ENCODE measurements around the gene CASR.

CASR gene

DNA sequence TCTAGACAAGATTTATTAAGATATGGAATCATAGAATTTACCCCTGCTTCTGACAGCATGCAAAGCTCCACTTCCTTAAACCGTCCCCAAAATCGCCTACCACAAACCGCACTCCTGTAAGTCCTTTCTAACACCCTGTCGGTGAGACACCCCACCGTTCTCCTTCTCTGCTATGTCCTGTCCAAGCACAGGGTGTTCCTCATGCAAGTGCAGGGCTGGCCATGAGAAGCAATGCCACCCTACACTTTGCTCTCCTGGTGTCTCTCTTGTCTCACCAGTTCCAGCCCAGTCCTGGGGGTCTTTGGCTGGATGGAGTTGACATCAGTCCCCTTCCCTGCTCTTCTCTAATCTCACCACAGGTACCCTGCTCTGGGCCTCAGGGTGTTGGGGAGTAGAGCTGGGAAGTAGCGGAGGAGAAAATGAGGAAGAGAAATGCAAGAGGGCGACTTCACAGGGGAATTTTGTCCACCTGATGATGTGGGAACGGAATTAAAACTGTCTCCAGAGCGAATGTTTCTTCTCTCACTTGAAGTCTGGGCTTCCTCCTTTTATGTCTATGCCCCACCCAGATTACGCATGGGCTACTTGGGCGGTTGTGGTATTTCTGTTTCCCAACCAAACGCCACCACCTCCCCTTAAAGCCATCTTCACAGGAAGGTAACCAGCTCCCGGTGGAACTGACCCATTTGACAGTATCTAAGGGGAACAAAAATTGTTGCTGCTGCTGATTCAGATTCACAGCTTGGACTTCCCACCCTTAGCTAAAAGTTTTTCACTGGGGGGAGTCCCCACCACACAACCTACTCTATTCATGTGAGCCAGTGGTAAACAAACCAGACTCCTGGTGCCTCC lies 49.9 kb downstream of the CASR start:
- Histone ChIP-seq H3K4me1 (ENCODE audit: insufficient read depth, low read length, severe bottlenecking) (peaks cover 17% of the 10 kb centered on the region), H3K36me3 (ENCODE audit: insufficient read depth, low read length) (no peaks in the 10 kb centered on the region), H3K4me2 (ENCODE audit: low read length) (peak overlapping the region; percentile 59), H2AFZ (ENCODE audit: low read length) (peak overlapping the region; percentile 98), H3K27me3 (ENCODE audit: insufficient read depth, low read length) (no peaks in the 10 kb centered on the region), H4K20me1 (ENCODE audit: insufficient read depth, low read length) (no peaks in the 10 kb centered on the region), H3K27ac (ENCODE audit: low read depth, low read length, poor library complexity, severe bottlenecking) (peak overlapping the region; percentile 7), H3K9me3 (ENCODE audit: low read length) (no peaks in the 10 kb centered on the region), H3F3A (ENCODE audit: insufficient read depth, low read length) (no peaks in the 10 kb centered on the region), H3K79me2 (ENCODE audit: insufficient read depth, low read length) (no peaks in the 10 kb centered on the region), H3K4me3 (ENCODE audit: low read depth, low read length, poor library complexity, severe bottlenecking) (peak overlapping the region; percentile 35), H3K9ac (ENCODE audit: low read length) (peak overlapping the region; percentile 44; the same call in 1 of the 2 replicates), H3K9me2 (ENCODE audit: low read depth, low read length) (no peaks in the 10 kb centered on the region)
- TF ChIP-seq, protein P1, sequence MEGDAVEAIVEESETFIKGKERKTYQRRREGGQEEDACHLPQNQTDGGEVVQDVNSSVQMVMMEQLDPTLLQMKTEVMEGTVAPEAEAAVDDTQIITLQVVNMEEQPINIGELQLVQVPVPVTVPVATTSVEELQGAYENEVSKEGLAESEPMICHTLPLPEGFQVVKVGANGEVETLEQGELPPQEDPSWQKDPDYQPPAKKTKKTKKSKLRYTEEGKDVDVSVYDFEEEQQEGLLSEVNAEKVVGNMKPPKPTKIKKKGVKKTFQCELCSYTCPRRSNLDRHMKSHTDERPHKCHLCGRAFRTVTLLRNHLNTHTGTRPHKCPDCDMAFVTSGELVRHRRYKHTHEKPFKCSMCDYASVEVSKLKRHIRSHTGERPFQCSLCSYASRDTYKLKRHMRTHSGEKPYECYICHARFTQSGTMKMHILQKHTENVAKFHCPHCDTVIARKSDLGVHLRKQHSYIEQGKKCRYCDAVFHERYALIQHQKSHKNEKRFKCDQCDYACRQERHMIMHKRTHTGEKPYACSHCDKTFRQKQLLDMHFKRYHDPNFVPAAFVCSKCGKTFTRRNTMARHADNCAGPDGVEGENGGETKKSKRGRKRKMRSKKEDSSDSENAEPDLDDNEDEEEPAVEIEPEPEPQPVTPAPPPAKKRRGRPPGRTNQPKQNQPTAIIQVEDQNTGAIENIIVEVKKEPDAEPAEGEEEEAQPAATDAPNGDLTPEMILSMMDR (IDR thresholded peaks at IDR 0.05; ENCODE audit: low read length): no peak
- no peak for TF ChIP-seq EZH2 (IDR thresholded peaks at IDR 0.05; ENCODE audit: borderline replicate concordance, low read length)

DNA sequence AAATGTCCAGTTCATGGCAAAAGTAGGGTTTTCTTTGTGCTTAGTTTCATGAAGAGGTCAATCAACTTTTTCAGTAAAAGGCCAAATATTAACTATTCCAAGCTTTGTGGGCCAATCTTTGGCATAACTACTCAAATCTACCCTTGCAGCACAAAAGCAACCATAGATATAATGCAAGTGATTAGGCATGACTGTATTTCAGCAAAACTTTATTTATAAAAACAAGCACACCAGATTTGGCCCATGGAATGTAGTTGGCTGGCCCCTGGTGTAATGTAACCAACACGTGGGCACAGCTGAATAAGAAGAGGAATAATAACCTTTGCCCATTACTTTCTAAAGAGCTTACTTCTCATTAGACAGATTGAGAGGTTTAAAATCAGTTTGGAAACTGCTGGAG lies 50.6 kb downstream of the CASR start:
- no peaks in the 10 kb centered on the region for H3K79me2 ChIP-seq (ENCODE audit: insufficient read depth, low read length)
- H3K36me3 ChIP-seq (ENCODE audit: insufficient read depth, low read length): no peaks in the 10 kb centered on the region
- TF ChIP-seq, protein P1 (IDR thresholded peaks at IDR 0.05; ENCODE audit: low read length): no peak
- no peak for TF ChIP-seq EZH2 (IDR thresholded peaks at IDR 0.05; ENCODE audit: borderline replicate concordance, low read length)
- H4K20me1 ChIP-seq (ENCODE audit: insufficient read depth, low read length): no peaks in the 10 kb centered on the region
- no peak overlapping the region for H3K9ac ChIP-seq (ENCODE audit: low read length)
- H3K27ac ChIP-seq (ENCODE audit: low read depth, low read length, poor library complexity, severe bottlenecking): no peak overlapping the region
- H3K9me3 ChIP-seq (ENCODE audit: low read length): no peaks in the 10 kb centered on the region
- no peaks in the 10 kb centered on the region for H3K27me3 ChIP-seq (ENCODE audit: insufficient read depth, low read length)
- no peaks in the 10 kb centered on the region for H3K9me2 ChIP-seq (ENCODE audit: low read depth, low read length)
- no peak overlapping the region for H3K4me3 ChIP-seq (ENCODE audit: low read depth, low read length, poor library complexity, severe bottlenecking)
- H3K4me1 ChIP-seq (ENCODE audit: insufficient read depth, low read length, severe bottlenecking): peaks cover 17% of the 10 kb centered on the region
- no peak overlapping the region for H3K4me2 ChIP-seq (ENCODE audit: low read length)
- H3F3A ChIP-seq (ENCODE audit: insufficient read depth, low read length): no peaks in the 10 kb centered on the region
- H2AFZ ChIP-seq (ENCODE audit: low read length): no peak overlapping the region

DNA sequence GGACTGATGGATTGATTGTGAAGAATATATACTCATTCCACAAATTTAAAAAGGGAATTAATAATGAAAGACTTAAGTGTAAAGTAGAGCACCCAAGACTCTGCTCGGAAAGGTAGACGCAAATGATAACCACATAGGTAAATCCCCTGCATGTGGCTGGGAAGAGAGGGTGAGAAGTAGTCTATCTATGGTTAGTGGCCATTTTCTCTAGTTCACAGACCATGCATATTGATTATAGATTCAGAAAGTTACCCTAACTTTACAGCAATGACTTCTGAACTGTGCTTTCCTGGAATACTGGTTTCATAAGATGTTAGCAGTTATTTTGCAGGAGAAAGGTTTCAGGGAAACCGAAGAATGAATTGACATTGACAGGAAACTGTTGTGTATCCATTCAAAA lies 51.7 kb downstream of the CASR start:
- H3K27ac ChIP-seq (ENCODE audit: low read depth, low read length, poor library complexity, severe bottlenecking): no peak overlapping the region
- no peaks in the 10 kb centered on the region for H3F3A ChIP-seq (ENCODE audit: insufficient read depth, low read length)
- no peaks in the 10 kb centered on the region for H3K9me2 ChIP-seq (ENCODE audit: low read depth, low read length)
- H3K4me1 ChIP-seq (ENCODE audit: insufficient read depth, low read length, severe bottlenecking): peaks cover 17% of the 10 kb centered on the region
- no peaks in the 10 kb centered on the region for H3K9me3 ChIP-seq (ENCODE audit: low read length)
- H3K4me3 ChIP-seq (ENCODE audit: low read depth, low read length, poor library complexity, severe bottlenecking): no peak overlapping the region
- TF ChIP-seq, protein P1 (IDR thresholded peaks at IDR 0.05; ENCODE audit: low read length): no peak
- TF ChIP-seq EZH2 (IDR thresholded peaks at IDR 0.05; ENCODE audit: borderline replicate concordance, low read length): no peak
- no peaks in the 10 kb centered on the region for H4K20me1 ChIP-seq (ENCODE audit: insufficient read depth, low read length)
- H3K36me3 ChIP-seq (ENCODE audit: insufficient read depth, low read length): no peaks in the 10 kb centered on the region
- no peaks in the 10 kb centered on the region for H3K27me3 ChIP-seq (ENCODE audit: insufficient read depth, low read length)
- H2AFZ ChIP-seq (ENCODE audit: low read length): no peak overlapping the region
- H3K79me2 ChIP-seq (ENCODE audit: insufficient read depth, low read length): no peaks in the 10 kb centered on the region
- no peak overlapping the region for H3K9ac ChIP-seq (ENCODE audit: low read length)
- no peak overlapping the region for H3K4me2 ChIP-seq (ENCODE audit: low read length)

All from OCI-LY1 (cell line).